HFFc6 (cell line): ENCODE measurements around the gene ZBTB1. TPM values are rescaled to one million over a fixed set of nuclear protein-coding genes. Genes with fewer than 3 reads are reported as not detected.
"Not testable (repeated sequence)": the region's sequence is repeated elsewhere in the genome, so short reads cannot be mapped to it uniquely, and the experiment has no call there.

ENCODE experiments used
- DNase-seq: peaks from one replicate; pipeline ENCODE4 v3.0.0-alpha.2; 2018
- H3K27ac Mint-ChIP-seq: 2 replicates; pipeline ENCODE4 v1.8.0; 2020; ENCODE audit warnings: mild to moderate bottlenecking, mixed read lengths
- H3K27me3 Mint-ChIP-seq: 2 replicates; pipeline ENCODE4 v1.8.0; 2021; ENCODE audit warnings: mild to moderate bottlenecking, moderate library complexity, mixed read lengths; ENCODE audit not compliant: insufficient read depth
- H3K36me3 Mint-ChIP-seq: 2 replicates; pipeline ENCODE4 v1.8.0; 2021; ENCODE audit warnings: low read depth, mixed read lengths
- H3K4me1 Mint-ChIP-seq: 2 replicates; pipeline ENCODE4 v1.8.0; 2020; ENCODE audit warnings: low read depth, mixed read lengths
- H3K4me3 Mint-ChIP-seq: 2 replicates; pipeline ENCODE4 v1.8.0; 2020; ENCODE audit warnings: mild to moderate bottlenecking, moderate library complexity, mixed read lengths
- H3K9me3 Mint-ChIP-seq: 2 replicates; pipeline ENCODE4 v1.8.0; 2020; ENCODE audit warnings: mild to moderate bottlenecking, mixed read lengths
- total RNA-seq, 6 experiments: library from RNA; stranded (reverse); fragmentation: NEBNext Ultra II Directional; extraction: Animal tissue kit (Norgen Biotek cat#: 25700); gene quantifications; 2 replicates in 1 of 6; 3 replicates in 5 of 6; pipeline ENCODE4 v1.2.3, GENCODE V29; 2021
- TF ChIP-seq, protein P1 (sequence below): fragments of 200-600 bp; sonication (generic); IDR thresholded peaks from 2 replicates; pipeline ENCODE4 v1.5.0; 2021; ENCODE audit warnings: antibody characterized with exemption, mild to moderate bottlenecking

ZBTB1 gene
- total RNA-seq, 6 experiments from 2014 or later, result 22.3 to 29.3 (median 25.5) TPM

- no peaks in the 10 kb centered on the region for H3K36me3 Mint-ChIP-seq
- no peaks in the 10 kb centered on the region for H3K9me3 Mint-ChIP-seq
- no peaks in the 10 kb centered on the region for H3K27me3 Mint-ChIP-seq
- peaks cover 25% of the 10 kb centered on the region for H3K4me1 Mint-ChIP-seq
- DNase-seq, result no peak
- no peak overlapping the region for H3K4me3 Mint-ChIP-seq
- no peak overlapping the region for H3K27ac Mint-ChIP-seq
- TF ChIP-seq, protein P1, sequence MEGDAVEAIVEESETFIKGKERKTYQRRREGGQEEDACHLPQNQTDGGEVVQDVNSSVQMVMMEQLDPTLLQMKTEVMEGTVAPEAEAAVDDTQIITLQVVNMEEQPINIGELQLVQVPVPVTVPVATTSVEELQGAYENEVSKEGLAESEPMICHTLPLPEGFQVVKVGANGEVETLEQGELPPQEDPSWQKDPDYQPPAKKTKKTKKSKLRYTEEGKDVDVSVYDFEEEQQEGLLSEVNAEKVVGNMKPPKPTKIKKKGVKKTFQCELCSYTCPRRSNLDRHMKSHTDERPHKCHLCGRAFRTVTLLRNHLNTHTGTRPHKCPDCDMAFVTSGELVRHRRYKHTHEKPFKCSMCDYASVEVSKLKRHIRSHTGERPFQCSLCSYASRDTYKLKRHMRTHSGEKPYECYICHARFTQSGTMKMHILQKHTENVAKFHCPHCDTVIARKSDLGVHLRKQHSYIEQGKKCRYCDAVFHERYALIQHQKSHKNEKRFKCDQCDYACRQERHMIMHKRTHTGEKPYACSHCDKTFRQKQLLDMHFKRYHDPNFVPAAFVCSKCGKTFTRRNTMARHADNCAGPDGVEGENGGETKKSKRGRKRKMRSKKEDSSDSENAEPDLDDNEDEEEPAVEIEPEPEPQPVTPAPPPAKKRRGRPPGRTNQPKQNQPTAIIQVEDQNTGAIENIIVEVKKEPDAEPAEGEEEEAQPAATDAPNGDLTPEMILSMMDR, result no peak
Observed at GRCh38 chr14:64563696-64564095, 59.1 kb downstream of the ZBTB1 start.

DNA sequence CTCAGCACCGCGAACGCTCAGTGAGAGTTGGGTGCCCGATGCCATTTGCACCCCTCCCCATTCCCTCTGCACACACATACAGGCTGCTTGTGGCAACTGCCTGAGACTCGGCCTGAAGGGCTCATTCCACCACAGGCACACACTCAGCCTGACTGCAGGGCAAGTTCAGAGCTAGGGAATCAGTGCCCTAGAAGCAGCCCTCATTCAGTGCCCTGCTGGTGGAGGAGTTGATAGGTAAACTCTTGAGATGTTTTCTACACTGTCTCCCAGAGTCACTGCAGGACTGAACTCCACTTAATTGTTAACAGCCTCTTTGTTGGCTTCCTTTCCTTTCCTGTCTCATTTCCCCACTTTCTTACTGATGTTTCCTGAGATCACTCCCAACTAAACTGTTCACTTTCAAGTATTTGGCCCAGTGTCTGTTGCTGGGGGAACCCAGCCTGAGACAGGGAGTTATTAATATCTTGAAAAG, 62.1 kb downstream of the ZBTB1 start:
- Mint-ChIP-seq H3K9me3 (no peaks in the 10 kb centered on the region), H3K27ac (peak overlapping the region; percentile 72), H3K27me3 (no peaks in the 10 kb centered on the region), H3K4me3 (no peak overlapping the region), H3K4me1 (peaks cover 33% of the 10 kb centered on the region), H3K36me3 (no peaks in the 10 kb centered on the region)
- DNase-seq, result peak; percentile 7
- TF ChIP-seq, protein P1, result peak; percentile 14; the same call in 1 of the 2 replicates

DNA sequence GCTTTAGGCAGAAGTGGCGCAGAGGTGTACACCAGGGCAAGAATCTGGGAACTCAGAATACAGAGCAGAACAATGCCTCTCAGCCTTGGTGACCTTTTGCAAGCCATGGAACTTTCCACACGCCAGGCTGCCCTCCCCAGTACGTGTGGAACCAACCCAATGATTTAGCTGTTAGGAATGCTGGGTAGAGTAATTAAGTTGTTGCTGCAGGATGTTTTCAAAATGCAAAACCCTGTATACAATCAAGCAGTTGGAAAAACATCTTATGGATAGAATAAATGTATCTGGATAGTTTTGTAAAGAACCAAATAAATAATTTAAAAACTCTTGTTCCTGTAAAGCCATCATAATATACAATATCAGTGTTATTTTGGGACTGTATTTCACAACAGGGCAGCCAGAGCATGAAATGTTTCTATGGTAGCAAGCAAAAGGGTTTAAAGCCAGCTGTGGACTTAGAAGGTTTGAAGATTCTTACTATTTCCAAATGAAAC, 64.6 kb downstream of the ZBTB1 start:
- H3K9me3 Mint-ChIP-seq, result no peaks in the 10 kb centered on the region

DNA sequence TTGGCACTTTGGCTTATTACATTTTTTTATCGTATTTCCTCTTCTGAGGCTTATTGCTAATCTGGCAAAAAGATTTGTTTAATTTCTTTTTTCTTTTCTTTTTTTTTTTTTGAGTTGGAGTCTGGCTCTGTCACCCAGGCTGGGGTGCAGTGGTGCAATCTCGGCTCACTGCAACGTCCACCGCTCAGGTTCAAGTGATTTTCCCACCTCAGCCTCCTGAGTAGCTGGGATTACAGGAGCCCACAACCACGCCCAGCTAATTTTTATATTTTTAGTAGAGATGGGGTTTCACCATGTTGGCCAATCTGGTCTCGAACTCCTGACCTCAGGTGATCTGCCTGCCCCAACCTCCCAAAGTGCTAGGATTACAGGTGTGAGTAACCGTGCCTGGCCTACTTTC, 65.1 kb downstream of the ZBTB1 start:
- DNase-seq, H3K27me3 Mint-ChIP-seq, H3K9me3 Mint-ChIP-seq, H3K36me3 Mint-ChIP-seq, H3K4me3 Mint-ChIP-seq: not testable (repeated sequence)
- peaks cover 33% of the 10 kb centered on the region for H3K4me1 Mint-ChIP-seq
- peak overlapping the region; percentile 72 for H3K27ac Mint-ChIP-seq

More for the DNA sequence above, 64.6 kb downstream of the ZBTB1 start:
- Mint-ChIP-seq H3K27ac (peak overlapping the region; percentile 72), H3K36me3 (no peaks in the 10 kb centered on the region), H3K4me3 (peak overlapping the region; percentile 35; the same call in 1 of the 2 replicates), H3K4me1 (peaks cover 33% of the 10 kb centered on the region), H3K27me3 (no peaks in the 10 kb centered on the region)
- TF ChIP-seq, protein P1, result no peak
- peak; percentile 71 for DNase-seq

- Mint-ChIP-seq H3K4me1 (peaks cover 14% of the 10 kb centered on the region), H3K36me3 (no peaks in the 10 kb centered on the region), H3K9me3 (no peaks in the 10 kb centered on the region), H3K27me3 (no peaks in the 10 kb centered on the region; the same call in 1 of the 2 replicates), H3K27ac (no peak overlapping the region), H3K4me3 (no peak overlapping the region)
- DNase-seq, result no peak
- TF ChIP-seq, protein P1, result no peak
Observed at GRCh38 chr14:64572386-64573104, 68.0 kb downstream of the ZBTB1 start.

DNA sequence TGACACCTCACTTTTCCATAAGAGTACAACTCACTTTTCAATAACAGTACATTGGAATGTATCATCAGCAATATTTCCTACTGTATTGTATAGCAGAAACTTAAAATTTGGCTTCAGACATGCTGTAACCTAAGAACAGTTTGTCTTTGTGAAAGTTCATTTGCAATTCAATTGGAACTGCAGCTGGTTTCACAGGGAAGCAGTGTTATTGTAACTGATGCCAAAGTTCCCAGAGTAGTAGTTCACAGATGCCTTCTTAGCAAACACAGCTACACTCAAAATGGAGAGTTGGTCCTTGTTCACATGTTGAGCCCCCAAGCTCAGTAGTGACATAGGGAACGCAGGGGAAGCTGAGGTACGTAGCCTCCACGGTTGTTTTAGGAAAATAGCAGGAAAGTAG, 68.5 kb downstream of the ZBTB1 start:
- Mint-ChIP-seq H3K27me3 (no peaks in the 10 kb centered on the region; the same call in 1 of the 2 replicates), H3K36me3 (no peaks in the 10 kb centered on the region), H3K9me3 (no peaks in the 10 kb centered on the region), H3K27ac (no peak overlapping the region), H3K4me1 (peaks cover 14% of the 10 kb centered on the region), H3K4me3 (no peak overlapping the region)
- no peak for DNase-seq
- TF ChIP-seq, protein P1, result no peak
